Muscle layer of duodenum (tissue), 2 donors: ENCODE results near the gene TMEM69.
"Not testable (repeated sequence)": the region's sequence is repeated elsewhere in the genome, so short reads cannot be mapped to it uniquely, and the experiment has no call there.

Source experiments
- H3K27ac ChIP-seq: one replicate; pipeline ENCODE4 v1.7.0; 2013; ENCODE audit warnings: mild to moderate bottlenecking, low read length
- H3K27me3 ChIP-seq: one replicate; pipeline ENCODE4 v1.7.0; 2013; ENCODE audit warnings: low read depth, mild to moderate bottlenecking, control low read depth, low read length
- H3K36me3 ChIP-seq, 2 donors: one replicate each; pipeline ENCODE4 v1.7.0; 2013; ENCODE audit warnings: low read length in 2 of 2, control low read depth in 1 of 2, mild to moderate bottlenecking in 1 of 2; ENCODE audit not compliant: insufficient read depth in 2 of 2, control insufficient read depth in 1 of 2
- H3K4me1 ChIP-seq, 2 donors: one replicate each; pipeline ENCODE4 v1.7.0; 2013; ENCODE audit warnings: low read length in 2 of 2, mild to moderate bottlenecking in 2 of 2, control low read depth in 1 of 2, moderate library complexity in 1 of 2; ENCODE audit not compliant: insufficient read depth in 2 of 2, control insufficient read depth in 1 of 2
- H3K4me3 ChIP-seq, 2 donors: one replicate each; pipeline ENCODE4 v1.7.0; 2013; ENCODE audit warnings: low read length in 2 of 2, low read depth in 1 of 2, mild to moderate bottlenecking in 1 of 2
- H3K9me3 ChIP-seq, 2 donors: one replicate each; pipeline ENCODE4 v1.7.0; 2013; ENCODE audit warnings: low read length in 2 of 2, control low read depth in 1 of 2, mild to moderate bottlenecking in 1 of 2; ENCODE audit not compliant: control insufficient read depth in 1 of 2
- donor health status: healthy.

The TMEM69 gene

DNA sequence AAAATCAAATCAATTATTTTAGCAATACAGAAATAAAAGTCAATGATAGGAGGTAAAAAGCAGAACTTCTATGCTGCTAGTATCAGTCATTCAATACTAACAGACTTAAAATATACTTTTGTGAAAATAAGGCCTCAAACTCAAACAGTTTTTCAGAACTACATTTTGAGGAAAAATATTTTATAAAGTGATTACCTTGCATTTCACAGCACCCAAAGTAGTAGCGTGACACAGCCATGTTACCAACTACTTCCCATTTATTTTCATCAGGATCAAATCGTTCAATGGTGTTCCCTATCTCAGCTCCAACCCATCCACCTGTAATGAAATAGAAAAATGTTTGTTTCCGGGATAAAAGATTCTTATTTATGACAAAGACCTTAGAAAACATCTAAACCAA is 28.7 kb downstream of the TMEM69 start:
- Histone ChIP-seq H3K27me3 (no peaks in the 10 kb centered on the region), H3K4me3 (no peak overlapping the region), H3K27ac (no peak overlapping the region), H3K9me3 (no peaks in the 10 kb centered on the region), H3K4me1 (no peaks in the 10 kb centered on the region), H3K36me3 (peaks cover 14 to 30% of the 10 kb centered on the region in 2 donors)

DNA sequence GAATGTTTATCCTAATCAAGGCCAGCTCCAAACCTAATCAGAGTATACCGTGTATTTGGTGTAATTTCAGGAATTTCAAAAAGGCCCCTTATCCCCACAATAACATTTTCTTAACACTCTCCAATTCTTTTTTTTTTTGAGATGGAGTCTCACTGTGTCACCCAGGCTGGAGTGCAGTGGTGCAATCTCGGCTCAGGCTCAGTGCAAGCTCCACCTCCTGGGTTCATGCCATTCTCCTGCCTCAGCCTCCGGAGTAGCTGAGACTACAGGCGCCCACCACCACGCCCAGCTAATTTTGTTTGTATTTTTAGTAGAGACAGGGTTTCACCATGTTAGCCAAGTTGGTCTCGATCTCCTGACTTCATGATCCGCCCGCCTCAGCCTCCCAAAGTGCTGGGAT is 29.4 kb downstream of the TMEM69 start:
- H3K4me3 ChIP-seq, H3K27me3 ChIP-seq, H3K9me3 ChIP-seq, H3K27ac ChIP-seq, H3K4me1 ChIP-seq: not testable (repeated sequence)
- H3K36me3 ChIP-seq: peaks cover 14 to 25% of the 10 kb centered on the region in 2 donors

DNA sequence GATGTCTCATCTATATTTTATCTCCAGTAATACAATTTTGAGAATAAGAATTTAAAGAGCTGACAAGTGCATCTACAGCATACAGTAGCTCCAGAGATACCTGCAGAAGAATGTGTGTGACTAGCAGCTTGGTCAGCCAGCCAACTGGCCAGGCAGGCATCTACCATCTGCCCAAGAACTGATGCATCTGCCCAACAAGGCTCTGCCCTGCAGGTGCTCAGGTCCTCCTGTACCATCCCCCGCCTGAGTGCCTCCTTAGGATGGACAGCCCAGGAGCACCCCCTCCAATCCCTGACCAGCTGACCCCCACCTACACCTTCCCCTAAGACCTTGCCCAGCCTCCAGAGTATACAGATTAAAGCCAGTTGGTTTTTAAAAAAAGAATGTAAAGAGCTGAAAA is 30.3 kb downstream of the TMEM69 start:
- Histone ChIP-seq H3K9me3 (no peaks in the 10 kb centered on the region), H3K27ac (no peak overlapping the region), H3K36me3 (peaks cover 14 to 21% of the 10 kb centered on the region in 2 donors), H3K4me1 (no peaks in the 10 kb centered on the region), H3K4me3 (no peak overlapping the region), H3K27me3 (no peaks in the 10 kb centered on the region)

DNA sequence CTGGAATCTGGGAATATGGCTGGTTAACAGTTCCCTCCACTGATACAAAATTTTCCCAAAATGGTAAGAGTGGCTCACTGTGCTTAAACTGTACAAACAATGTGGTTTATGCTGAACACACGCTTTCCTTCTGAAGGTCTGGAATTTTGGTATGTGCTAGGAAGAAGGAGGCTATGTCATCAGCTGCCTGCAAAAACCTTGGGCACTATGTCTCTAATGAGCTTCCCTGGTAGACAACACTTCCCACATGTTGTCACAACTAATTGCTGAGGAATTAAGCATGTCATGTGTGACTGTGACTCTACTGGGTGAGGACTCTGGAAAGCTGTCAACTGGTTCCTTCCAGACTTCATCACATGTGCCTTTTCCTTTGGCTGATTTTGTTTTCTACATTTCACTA is 33.2 kb downstream of the TMEM69 start:
- Histone ChIP-seq H3K27me3 (no peaks in the 10 kb centered on the region), H3K27ac (no peak overlapping the region), H3K4me3 (no peak overlapping the region), H3K9me3 (no peaks in the 10 kb centered on the region), H3K4me1 (no peaks in the 10 kb centered on the region), H3K36me3 (peaks cover 5 to 7% of the 10 kb centered on the region in 2 donors)

DNA sequence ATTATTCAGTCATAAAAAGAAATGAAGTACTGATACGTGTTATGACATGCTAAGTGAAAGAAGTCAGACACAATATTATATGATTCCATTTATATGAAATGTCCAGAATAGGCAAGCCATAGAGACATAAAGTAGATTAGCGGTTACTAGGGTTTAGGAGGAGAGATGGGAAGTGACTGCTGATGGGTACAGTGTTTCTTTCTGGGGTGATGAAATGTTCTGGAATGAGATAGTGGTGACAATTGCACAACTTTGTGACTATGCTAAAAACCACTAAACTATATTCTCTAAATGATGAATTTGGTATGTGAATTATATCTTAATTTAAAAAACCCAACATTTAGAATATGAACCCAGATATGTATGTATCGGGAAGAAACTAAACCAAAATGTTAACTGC is 34.8 kb downstream of the TMEM69 start:
- H3K27ac ChIP-seq: no peak overlapping the region
- no peak overlapping the region for H3K4me3 ChIP-seq
- no peaks in the 10 kb centered on the region for H3K4me1 ChIP-seq
- no peaks in the 10 kb centered on the region for H3K9me3 ChIP-seq
- peaks cover 0 to 15% of the 10 kb centered on the region in 2 donors for H3K36me3 ChIP-seq
- H3K27me3 ChIP-seq: no peaks in the 10 kb centered on the region

DNA sequence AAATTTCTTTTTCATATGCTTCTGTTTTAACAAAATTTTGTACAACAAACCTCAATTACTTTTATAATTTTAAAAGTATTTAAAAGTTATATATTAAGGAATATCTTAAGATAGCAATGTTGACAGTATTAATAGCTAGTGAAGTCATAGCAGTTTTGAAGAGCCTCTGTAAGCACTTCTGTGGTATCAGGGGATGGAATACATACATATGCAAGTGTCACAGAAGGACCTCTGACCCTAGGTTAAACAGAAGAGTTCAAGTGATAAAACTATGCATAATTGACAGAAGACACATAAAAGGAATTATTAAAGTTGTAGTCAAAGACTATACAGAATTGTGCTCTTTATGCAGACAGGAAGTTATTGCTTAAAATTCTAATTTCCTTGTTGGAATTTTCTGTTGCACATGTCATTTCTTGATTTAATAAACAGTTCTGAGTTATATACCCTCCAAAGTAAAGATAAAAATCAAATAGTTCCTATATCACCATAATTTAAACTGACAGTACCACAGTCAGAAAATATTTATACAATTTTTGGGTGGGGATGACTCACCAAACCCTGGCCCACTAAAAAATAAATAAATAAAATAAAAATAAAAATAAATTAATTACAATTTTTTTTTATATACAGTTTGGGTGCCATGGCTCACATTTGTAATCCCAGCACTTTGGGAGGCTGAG is 35.4 kb downstream of the TMEM69 start:
- Histone ChIP-seq H3K4me1 (no peaks in the 10 kb centered on the region), H3K36me3 (peaks cover 0 to 10% of the 10 kb centered on the region in 2 donors), H3K4me3 (no peak overlapping the region), H3K27me3 (no peaks in the 10 kb centered on the region), H3K9me3 (no peaks in the 10 kb centered on the region), H3K27ac (no peak overlapping the region)

DNA sequence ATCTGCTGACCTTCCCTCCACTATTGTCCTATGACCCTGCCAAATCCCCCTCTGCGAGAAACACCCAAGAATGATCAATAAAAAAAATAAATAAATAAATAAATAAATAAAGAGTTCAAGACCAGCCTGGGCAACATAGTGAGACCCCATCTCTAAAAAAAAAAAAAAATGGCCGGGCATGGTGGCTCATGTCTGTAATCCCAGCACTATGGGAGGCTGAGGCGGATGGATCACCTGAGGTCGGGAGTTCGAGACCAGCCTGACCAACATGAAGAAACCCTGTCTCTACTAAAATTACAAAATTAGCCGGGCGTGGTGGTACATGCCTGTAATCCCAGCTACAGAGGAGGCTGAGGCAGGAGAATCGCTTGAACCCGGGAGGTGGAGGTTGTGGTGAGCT is 38.0 kb downstream of the TMEM69 start:
- H3K4me1 ChIP-seq, H3K27me3 ChIP-seq, H3K4me3 ChIP-seq, H3K36me3 ChIP-seq, H3K9me3 ChIP-seq, H3K27ac ChIP-seq: not testable (repeated sequence)

DNA sequence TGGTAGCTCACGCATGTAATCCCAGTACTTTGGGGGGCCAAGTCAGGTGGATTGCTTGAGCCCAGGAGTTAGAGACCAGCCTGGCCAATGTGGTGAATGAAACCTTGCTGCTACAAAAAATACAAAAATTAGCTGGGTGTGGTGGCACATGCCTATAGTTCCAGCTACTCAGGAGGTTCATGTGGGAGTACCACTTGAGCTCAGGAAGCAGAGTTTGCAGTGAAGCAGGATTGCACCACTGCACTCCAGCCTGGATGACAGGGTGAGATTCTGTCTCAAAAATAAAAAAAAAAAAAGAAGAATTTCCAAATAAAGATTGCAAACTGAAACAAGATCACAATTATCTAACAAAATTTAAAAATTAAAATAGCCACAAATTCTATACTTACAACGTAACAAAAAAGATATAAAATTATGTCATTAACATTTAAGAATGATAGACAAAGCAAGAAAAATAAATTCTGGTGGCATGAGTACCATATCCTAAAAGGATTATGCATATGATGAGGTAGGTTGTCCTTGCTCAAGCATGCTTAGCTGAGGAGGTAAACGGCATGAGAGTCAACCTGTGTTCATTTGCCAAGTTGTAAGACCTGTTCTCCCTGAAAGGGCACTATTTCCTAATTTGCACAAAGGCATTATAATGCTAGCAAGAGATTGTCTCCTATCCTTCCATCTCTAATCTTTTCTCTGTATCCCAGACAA is 42.2 kb downstream of the TMEM69 start:
- no peaks in the 10 kb centered on the region for H3K27me3 ChIP-seq
- H3K36me3 ChIP-seq: peaks cover 0 to 8% of the 10 kb centered on the region in 2 donors
- no peaks in the 10 kb centered on the region for H3K9me3 ChIP-seq
- H3K4me3 ChIP-seq: no peak overlapping the region
- H3K4me1 ChIP-seq: no peaks in the 10 kb centered on the region
- H3K27ac ChIP-seq: no peak overlapping the region

DNA sequence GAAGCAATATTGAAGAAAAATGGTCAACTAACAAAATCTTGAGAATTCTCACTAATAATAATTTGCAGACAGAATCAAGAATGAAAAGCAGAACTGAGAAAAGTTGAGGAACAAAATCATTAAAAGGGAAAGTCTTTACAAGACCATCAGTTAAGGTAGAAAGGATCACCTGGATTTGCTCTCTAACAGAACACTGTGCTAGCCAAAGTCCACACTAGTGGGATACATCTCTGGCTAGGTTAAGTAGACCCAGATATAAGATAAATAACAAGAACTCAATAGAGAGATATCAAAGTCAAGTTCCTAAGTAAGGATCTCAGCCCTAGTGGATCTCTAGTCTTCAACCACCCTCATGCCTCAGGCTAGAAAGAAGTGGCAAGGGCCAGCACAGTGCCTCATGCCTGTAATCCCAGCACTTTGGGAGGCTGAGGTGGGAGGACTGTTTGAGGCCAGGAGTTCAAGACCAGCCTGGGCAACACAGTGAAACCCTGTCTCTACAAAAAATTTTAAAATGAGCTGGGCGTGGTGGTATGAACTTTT is 42.9 kb downstream of the TMEM69 start:
- Histone ChIP-seq H3K36me3 (peaks cover 0 to 8% of the 10 kb centered on the region in 2 donors), H3K27me3 (no peaks in the 10 kb centered on the region), H3K4me1 (no peaks in the 10 kb centered on the region), H3K9me3 (no peaks in the 10 kb centered on the region), H3K27ac (no peak overlapping the region), H3K4me3 (no peak overlapping the region)

DNA sequence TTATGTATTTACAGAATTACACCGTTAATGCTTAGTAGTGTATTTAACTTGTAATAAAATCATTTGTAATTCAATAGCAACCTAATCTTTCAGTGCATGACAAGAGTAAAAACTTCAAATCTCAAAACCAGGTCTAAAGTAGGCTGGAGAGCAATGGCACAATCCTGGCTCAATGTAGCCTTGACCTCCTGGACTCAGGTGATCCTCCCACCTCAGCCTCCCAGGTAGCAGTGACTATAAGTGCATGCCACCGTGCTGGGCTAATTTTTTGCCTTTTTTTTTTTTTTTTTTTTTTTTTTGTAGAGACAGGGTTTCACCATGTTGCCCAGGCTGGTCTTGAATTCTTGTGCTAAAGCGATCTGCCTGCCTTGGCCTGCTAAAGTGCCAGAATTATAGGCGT is 51.2 kb downstream of the TMEM69 start:
- Histone ChIP-seq H3K36me3 (peaks cover 2 to 14% of the 10 kb centered on the region in 2 donors), H3K27ac (no peak overlapping the region), H3K4me1 (no peaks in the 10 kb centered on the region), H3K4me3 (no peak overlapping the region), H3K9me3 (no peaks in the 10 kb centered on the region), H3K27me3 (no peaks in the 10 kb centered on the region)

DNA sequence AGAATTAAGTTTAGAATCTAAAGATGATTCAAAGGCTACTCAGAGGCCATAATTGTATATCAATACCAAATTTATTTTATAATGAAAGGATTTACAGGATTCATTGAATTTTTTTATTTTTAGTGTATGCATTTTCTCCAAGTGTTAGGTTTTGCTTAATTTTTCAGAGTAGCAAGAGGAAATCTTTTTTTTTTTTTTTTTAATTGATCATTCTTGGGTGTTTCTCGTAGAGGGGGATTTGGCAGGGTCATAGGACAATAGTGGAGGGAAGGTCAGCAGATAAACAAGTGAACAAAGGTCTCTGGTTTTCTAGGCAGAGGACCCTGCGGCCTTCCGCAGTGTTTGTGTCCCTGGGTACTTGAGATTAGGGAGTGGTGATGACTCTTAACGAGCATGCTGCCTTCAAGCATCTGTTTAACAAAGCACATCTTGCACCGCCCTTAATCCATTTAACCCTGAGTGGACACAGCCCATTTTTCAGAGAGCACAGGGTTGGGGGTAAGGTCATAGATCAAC is 51.7 kb downstream of the TMEM69 start:
- H3K4me3 ChIP-seq, H3K9me3 ChIP-seq, H3K27ac ChIP-seq, H3K4me1 ChIP-seq, H3K27me3 ChIP-seq: not testable (repeated sequence)
- peaks cover 3 to 14% of the 10 kb centered on the region in 2 donors for H3K36me3 ChIP-seq
